ENCODE measurements around the gene C19orf12. TPM values are rescaled to one million over a fixed set of nuclear protein-coding genes. Genes with fewer than 3 reads are reported as not detected.

C19orf12 gene
- total RNA-seq, 1 donor from 2014 or later, result 26.9 TPM

- Mint-ChIP-seq H3K27ac (no peak overlapping the region), H3K4me3 (no peak overlapping the region), H3K27me3 (ENCODE audit: low read depth) (peaks cover 38% of the 10 kb centered on the region), H3K9me3 (no peaks in the 10 kb centered on the region), H3K36me3 (no peaks in the 10 kb centered on the region), H3K4me1 (peaks cover 11% of the 10 kb centered on the region)
- DNase-seq (ENCODE audit: low spot score in 2 of 2, unreplicated experiment in 2 of 2), result no peak
- TF ChIP-seq, protein P1, sequence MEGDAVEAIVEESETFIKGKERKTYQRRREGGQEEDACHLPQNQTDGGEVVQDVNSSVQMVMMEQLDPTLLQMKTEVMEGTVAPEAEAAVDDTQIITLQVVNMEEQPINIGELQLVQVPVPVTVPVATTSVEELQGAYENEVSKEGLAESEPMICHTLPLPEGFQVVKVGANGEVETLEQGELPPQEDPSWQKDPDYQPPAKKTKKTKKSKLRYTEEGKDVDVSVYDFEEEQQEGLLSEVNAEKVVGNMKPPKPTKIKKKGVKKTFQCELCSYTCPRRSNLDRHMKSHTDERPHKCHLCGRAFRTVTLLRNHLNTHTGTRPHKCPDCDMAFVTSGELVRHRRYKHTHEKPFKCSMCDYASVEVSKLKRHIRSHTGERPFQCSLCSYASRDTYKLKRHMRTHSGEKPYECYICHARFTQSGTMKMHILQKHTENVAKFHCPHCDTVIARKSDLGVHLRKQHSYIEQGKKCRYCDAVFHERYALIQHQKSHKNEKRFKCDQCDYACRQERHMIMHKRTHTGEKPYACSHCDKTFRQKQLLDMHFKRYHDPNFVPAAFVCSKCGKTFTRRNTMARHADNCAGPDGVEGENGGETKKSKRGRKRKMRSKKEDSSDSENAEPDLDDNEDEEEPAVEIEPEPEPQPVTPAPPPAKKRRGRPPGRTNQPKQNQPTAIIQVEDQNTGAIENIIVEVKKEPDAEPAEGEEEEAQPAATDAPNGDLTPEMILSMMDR (IDR thresholded peaks at IDR 0.05; ENCODE audit: unreplicated experiment), result no peak
Measured at GRCh38 chr19:29727906-29728305, 12.8 kb upstream of the C19orf12 start.

- H3K4me1 Mint-ChIP-seq, result peaks cover 11% of the 10 kb centered on the region
- H3K36me3 Mint-ChIP-seq, result no peaks in the 10 kb centered on the region
- H3K27ac Mint-ChIP-seq, result no peak overlapping the region
- no peaks in the 10 kb centered on the region for H3K9me3 Mint-ChIP-seq
- H3K4me3 Mint-ChIP-seq, result peak overlapping the region; percentile 65
- peaks cover 19% of the 10 kb centered on the region for H3K27me3 Mint-ChIP-seq (ENCODE audit: low read depth)
- no peak for DNase-seq (ENCODE audit: low spot score in 2 of 2, unreplicated experiment in 2 of 2)
- TF ChIP-seq, protein P1 (IDR thresholded peaks at IDR 0.05; ENCODE audit: unreplicated experiment), result no peak
Measured at GRCh38 chr19:29724746-29725145, 9.7 kb upstream of the C19orf12 start.

DNA sequence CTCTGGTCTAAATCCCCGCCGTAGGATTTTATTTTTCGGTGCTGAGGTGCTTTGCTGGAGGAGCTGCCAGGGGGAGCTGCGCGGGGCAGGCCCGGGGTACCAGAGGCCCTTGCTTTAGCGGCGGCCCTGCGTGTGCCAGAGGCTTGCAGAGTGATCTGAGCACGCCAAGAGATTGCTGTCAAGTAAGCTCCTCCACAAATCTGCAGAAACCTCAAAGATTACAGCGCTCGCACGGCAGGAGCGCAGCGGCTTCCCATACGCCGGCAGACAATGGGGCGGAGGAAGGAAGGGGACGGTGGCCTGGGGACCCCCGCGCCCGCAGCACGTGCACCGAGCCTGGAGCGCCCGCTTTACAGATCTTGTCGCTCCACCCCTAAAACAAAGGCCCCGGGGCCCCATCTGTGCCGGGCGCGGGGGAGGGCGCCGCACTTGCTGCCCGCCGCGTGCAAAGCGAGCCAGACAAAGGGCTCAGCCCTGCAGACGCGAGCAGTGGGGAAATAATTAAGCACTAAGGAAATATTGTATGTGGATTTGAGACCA, 9.1 kb upstream of the C19orf12 start:
- peaks cover 13% of the 10 kb centered on the region for H3K27me3 Mint-ChIP-seq (ENCODE audit: low read depth)
- peaks cover 11% of the 10 kb centered on the region for H3K4me1 Mint-ChIP-seq
- H3K9me3 Mint-ChIP-seq, result no peaks in the 10 kb centered on the region
- TF ChIP-seq, protein P1 (IDR thresholded peaks at IDR 0.05; ENCODE audit: unreplicated experiment), result no peak
- no peaks in the 10 kb centered on the region for H3K36me3 Mint-ChIP-seq
- H3K4me3 Mint-ChIP-seq, result peak overlapping the region; percentile 65
- DNase-seq (ENCODE audit: low spot score in 2 of 2, unreplicated experiment in 2 of 2), result peak in 1 of 2 experiments; percentile 52
- H3K27ac Mint-ChIP-seq, result no peak overlapping the region

- Mint-ChIP-seq H3K4me3 (no peak overlapping the region), H3K27me3 (ENCODE audit: low read depth) (no peaks in the 10 kb centered on the region), H3K4me1 (peaks cover 30% of the 10 kb centered on the region), H3K9me3 (no peaks in the 10 kb centered on the region), H3K27ac (peak overlapping the region; percentile 93), H3K36me3 (no peaks in the 10 kb centered on the region)
- TF ChIP-seq, protein P1 (IDR thresholded peaks at IDR 0.05; ENCODE audit: unreplicated experiment), result no peak
- DNase-seq (ENCODE audit: low spot score in 2 of 2, unreplicated experiment in 2 of 2), result no peak
Measured at GRCh38 chr19:29717051-29717450, 2.0 kb upstream of the C19orf12 start.

- Mint-ChIP-seq H3K9me3 (no peaks in the 10 kb centered on the region), H3K36me3 (no peaks in the 10 kb centered on the region), H3K27me3 (ENCODE audit: low read depth) (no peaks in the 10 kb centered on the region), H3K27ac (peak overlapping the region; percentile 93), H3K4me3 (peak overlapping the region; percentile 80), H3K4me1 (peaks cover 33% of the 10 kb centered on the region)
- TF ChIP-seq, protein P1 (IDR thresholded peaks at IDR 0.05; ENCODE audit: unreplicated experiment), result no peak
- DNase-seq (ENCODE audit: low spot score in 2 of 2, unreplicated experiment in 2 of 2), result no peak
Measured at GRCh38 chr19:29715701-29716581, 880 bp upstream of the C19orf12 start.
